Right kidney (tissue), 1 donor: ENCODE data around the gene PRKAG2.

Experiments
- DNase-seq: peaks from one replicate; pipeline ENCODE4 v3.0.0-alpha.2; 2016

The PRKAG2 gene

GRCh38 chr7:151724920-151725584 is 151.9 kb downstream of the PRKAG2 start:
- no peak for DNase-seq

DNA sequence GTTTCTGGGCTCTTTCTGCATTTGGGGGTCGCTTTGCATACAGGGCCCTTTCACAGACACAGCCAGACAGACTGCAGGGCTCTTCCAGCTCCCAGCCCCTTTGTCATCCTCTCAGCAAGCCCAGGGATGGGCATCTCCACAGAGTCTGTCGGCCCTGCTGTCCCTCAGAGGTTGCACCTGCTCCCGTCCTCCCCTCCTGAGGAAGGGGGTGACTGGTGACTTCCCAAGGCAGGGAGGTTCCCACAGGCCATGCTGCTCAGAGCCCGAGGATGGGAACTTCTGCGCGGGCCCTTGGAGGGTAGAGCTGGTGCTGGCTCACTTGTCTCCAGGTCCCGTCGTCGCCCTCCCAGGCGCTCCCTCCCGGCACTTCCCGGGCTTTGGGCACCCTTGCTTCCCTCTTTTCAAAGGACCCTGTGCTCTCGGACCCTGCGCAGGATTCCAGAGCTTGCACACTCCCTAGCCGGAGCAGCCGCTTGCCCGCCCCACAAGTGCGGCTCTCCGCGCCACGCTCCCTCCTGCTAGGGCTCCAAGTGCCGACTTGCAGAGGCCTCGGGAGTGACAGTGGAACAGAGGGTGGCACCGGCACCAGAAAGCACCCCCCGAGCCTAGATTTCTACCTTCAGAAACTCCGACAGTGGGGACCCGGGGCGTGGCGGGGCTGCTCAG is 152.5 kb downstream of the PRKAG2 start:
- no peak for DNase-seq

- no peak for DNase-seq
Observed at GRCh38 chr7:151723321-151723720, 153.6 kb downstream of the PRKAG2 start.

GRCh38 chr7:151722533-151722932 is 154.4 kb downstream of the PRKAG2 start:
- no peak for DNase-seq

DNA sequence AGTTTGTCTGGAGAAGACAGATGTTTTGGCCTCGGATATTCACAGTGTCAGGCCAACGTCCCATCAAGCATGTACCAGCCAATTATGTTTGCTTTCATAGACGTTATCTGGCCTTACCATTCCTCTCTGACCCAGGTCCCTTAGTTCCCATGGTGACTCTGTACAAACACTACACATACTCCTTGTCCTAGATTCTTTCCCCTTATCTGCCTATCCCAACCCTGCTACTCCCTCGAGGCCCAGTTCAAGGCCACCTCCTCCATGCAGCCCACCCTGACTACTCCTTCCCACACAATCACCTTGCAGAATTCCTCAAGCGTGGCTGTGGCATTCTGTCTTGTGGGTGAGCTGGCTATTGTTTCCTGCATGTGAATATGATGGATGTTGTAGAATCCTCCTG is 155.2 kb downstream of the PRKAG2 start:
- no peak for DNase-seq

- no peak for DNase-seq
Observed at GRCh38 chr7:151721236-151721635, 155.7 kb downstream of the PRKAG2 start.

DNA sequence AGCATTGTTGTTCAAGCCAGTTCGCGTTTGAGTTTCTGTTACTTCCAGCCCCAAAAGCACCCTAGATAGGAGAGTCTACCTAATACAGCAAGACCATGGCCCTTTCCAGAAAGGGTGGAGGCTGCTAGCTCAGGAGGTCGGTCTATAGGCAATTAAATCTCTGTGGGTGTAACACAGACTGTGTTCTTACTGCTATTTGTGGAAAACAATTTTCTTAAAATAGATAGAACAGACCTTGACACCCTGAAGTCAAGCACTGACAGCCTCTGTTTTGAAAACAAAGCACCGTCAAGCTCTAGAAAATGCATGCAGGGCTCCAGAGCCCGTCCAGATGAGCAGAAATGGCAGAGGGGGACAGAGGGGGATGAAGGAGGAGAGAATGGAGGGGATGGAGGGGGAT is 156.6 kb downstream of the PRKAG2 start:
- DNase-seq = no peak

GRCh38 chr7:151719897-151720242 is 157.0 kb downstream of the PRKAG2 start:
- no peak for DNase-seq

DNA sequence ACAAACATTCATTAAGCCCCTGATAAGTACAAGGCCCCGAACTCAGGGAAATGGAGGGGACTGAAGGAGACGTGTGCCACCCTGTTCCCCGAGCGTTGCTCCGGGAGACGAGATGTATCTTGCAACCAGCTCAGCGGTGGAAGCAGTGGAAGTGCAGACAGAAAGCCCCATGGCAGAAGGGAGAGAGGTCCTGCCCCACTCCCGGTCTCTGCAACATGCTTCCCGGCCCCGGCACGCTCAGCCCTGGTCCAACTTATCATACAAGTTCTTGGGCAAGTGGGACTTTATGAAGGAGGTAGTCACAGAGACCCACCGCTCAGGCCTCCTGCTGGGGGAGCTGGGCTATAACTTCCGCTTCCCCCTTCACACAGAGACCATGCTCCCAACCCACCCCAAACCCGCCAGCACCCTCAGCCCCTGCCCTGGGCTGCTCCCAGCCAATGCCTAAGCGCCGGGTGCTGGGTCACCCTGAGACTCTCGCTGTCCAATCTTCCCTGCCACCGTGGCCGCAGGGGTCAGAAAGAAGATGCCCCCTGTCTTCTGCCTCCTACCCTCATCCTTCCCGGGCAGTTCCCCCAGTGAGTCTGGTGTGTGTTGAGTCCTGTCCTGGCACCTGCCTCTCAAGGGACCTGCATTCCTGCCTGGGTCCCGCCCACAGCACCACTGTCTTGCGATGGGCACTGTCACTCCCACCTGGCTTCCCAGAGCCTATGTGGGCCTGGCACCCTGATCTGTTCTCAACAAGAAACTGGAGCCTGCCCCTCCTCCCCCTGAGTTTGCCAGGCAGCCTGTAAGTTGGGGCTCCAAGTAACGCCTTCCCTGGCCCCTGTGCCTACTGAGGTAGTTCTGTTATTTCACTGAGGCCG is 157.7 kb downstream of the PRKAG2 start:
- no peak for DNase-seq

DNA sequence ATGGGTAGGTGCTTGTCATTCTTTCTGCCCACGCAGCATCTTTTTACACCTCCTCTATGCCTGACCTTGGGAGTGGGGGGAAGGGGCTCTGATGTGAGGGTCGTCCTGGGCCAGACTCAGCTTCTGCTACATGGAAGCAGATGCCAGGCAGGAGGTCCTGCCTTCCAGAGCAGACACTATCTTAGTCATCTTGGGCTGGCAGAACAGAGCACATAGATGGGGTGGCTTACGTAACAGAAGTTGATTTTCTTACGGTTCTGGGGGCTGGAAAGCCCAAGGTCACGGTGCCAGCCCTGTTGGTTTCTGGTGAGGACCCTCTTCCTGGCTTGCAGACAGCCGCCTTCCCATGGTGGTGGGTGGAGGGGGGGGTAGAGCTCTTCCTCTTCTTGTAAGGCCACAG is 159.0 kb downstream of the PRKAG2 start:
- no peak for DNase-seq

DNA sequence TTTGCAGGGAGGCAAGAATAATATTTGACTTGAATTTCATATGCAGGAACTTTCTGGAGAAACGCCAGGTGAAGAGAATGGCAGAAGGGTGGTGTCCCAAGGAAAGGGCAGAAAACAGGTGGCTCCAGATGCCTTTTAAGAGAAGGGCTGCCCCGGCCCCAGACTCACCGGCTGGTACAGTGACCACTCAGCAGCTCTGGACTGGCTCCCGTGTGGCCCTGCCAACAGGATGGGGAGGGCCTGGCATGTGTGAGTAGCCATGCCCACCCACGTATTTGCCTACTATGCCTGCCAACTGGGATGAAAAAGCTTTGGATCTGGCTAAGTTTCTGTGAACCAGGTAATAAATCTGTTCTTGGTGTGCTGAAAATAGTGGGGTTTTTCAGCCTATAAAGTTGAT is 159.5 kb downstream of the PRKAG2 start:
- peak; percentile 42 for DNase-seq

GRCh38 chr7:151716323-151716722 is 160.6 kb downstream of the PRKAG2 start:
- no peak for DNase-seq

- no peak for DNase-seq
Observed at GRCh38 chr7:151715666-151716315, 161.1 kb downstream of the PRKAG2 start.

DNA sequence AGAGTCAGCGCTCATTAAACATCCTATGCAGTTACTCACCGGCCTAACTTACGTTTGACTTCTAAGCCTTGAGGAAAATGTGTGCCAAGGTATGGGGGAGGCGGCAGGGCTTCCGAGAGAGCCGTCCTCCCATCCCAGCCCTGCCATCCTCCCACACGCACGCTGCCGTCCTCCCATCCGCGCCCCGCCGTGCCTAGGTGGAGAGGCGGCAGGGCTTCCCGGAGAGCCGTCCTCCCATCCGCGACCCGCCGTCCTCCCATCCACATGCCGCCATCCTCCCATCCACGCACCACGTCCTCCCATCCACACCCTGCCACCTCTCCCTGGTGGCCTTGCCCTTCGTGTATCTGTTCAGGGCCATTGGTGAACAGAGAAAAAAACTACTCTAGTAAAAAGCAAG is 162.7 kb downstream of the PRKAG2 start:
- DNase-seq = no peak

DNA sequence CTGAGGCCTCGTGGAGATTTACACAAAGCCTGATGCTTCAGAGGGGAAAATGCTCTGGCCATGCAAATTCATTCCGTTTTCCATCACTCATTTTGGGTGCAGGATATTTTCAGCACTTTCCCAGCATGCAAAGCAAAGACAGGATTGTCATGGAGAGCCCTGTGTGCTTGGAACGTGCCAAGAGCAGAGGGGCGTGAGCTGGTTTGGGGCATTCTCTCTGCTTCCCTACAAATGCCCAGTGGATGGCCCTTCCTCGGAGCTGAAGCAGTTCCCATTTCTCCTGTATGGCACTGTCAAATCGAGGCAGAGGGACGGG is 164.1 kb downstream of the PRKAG2 start:
- no peak for DNase-seq

- DNase-seq = no peak
Observed at GRCh38 chr7:151711906-151712809, 164.8 kb downstream of the PRKAG2 start.

- no peak for DNase-seq
Observed at GRCh38 chr7:151711435-151711872, 165.5 kb downstream of the PRKAG2 start.

- no peak for DNase-seq
Observed at GRCh38 chr7:151710646-151711434, 166.1 kb downstream of the PRKAG2 start.

GRCh38 chr7:151710121-151710640 is 166.7 kb downstream of the PRKAG2 start:
- DNase-seq = no peak

DNA sequence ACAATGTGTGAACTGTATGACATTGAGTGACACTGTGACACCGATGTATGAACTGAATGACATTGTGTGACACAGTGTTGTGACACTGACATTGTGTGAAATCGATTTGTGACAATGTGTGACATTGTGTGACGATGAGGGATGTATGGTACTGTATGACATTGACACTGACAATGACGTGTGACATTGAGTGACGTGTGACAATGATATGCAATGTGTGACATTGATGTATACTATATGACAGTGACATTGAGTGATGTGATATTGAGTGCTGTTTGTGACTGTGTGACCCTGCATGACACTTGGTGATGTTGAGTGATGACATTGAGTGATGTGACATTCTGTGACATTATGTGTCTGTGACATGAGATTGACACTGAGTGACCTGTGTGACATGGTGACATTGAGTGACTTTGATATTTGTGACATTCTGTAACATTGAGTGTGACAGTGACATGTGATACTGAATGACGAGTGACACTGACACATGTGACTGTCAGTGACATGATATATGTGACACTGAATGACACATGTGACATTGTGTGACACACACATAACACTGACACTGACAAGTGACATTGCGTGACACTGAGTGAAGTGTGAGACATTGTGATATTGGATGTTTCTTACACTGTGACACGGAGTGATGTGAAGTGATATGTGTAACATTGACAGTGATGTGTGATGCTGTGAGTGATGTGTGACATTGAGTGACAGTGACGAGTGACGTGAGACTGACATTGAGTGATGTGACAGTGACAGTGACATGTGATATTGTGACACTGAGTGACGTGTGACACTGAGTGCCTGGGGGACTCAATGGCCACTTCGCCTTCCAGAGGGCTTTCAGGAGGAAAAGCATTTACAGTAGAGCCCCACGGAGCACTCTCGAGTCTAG is 167.5 kb downstream of the PRKAG2 start:
- DNase-seq = no peak
